Osteoblast (primary cell): ENCODE data around the gene CLIP4. TPM values are rescaled to one million over a fixed set of nuclear protein-coding genes. Genes with fewer than 3 reads are reported as not detected.

Source experiments
- DNase-seq: peaks from one replicate; pipeline ENCODE4 v3.0.0; 2011; ENCODE audit warnings: low spot score, mixed read lengths; ENCODE audit not compliant: insufficient read length; ENCODE audit errors: missing footprints
- H2AFZ ChIP-seq: 2 replicates; pipeline ENCODE4 v1.6.0; 2011; ENCODE audit warnings: mild to moderate bottlenecking, low read length
- H3K27ac ChIP-seq: 2 replicates; pipeline ENCODE4 v1.5.1; 2011; ENCODE audit warnings: mild to moderate bottlenecking, low read depth, low read length, moderate library complexity
- H3K27me3 ChIP-seq: 2 replicates; pipeline ENCODE4 v1.6.0; 2012; ENCODE audit warnings: mild to moderate bottlenecking, control low read depth, inconsistent platforms, low read length, moderate library complexity; ENCODE audit not compliant: insufficient read depth
- H3K36me3 ChIP-seq: 2 replicates; pipeline ENCODE4 v1.5.1; 2011; ENCODE audit warnings: mild to moderate bottlenecking, low read length, control low read depth, moderate library complexity; ENCODE audit not compliant: insufficient read depth
- H3K4me1 ChIP-seq: 2 replicates; pipeline ENCODE4 v1.5.1; 2011; ENCODE audit warnings: mild to moderate bottlenecking, low read length, control low read depth, moderate library complexity; ENCODE audit not compliant: insufficient read depth
- H3K4me2 ChIP-seq: 2 replicates; pipeline ENCODE4 v1.6.0; 2011; ENCODE audit warnings: mild to moderate bottlenecking, low read length; ENCODE audit not compliant: insufficient read depth
- H3K4me3 ChIP-seq: fragments of 200-600 bp; sonication (generic); 3 replicates; pipeline ENCODE4 v1.5.1; 2012; ENCODE audit warnings: mild to moderate bottlenecking, low read length, inconsistent platforms; ENCODE audit not compliant: insufficient read depth
- H3K79me2 ChIP-seq: 2 replicates; pipeline ENCODE4 v1.6.0; 2012; ENCODE audit warnings: mild to moderate bottlenecking, low read length, control low read depth, inconsistent platforms; ENCODE audit not compliant: insufficient read depth
- H3K9me3 ChIP-seq: 2 replicates; pipeline ENCODE4 v1.5.1; 2011; ENCODE audit warnings: low read depth, low read length, control low read depth
- H4K20me1 ChIP-seq: 2 replicates; pipeline ENCODE4 v1.6.0; 2012; ENCODE audit warnings: mild to moderate bottlenecking, low read length, control low read depth; ENCODE audit not compliant: insufficient read depth
- total RNA-seq: library from RNA; depleted of rRNA; stranded (reverse); fragments of >200 nt; gene quantifications from 2 replicates; pipeline ENCODE4 v1.2.3, GENCODE V29; 2012
- TF ChIP-seq, protein P1 (sequence below): IDR thresholded peaks from 2 replicates; pipeline ENCODE4 v1.5.1; 2011; ENCODE audit warnings: mild to moderate bottlenecking, low read depth, low read length, moderate library complexity; ENCODE audit errors: extremely low read depth

CLIP4 gene
- total RNA-seq, 1 donor, result 124 TPM

DNA sequence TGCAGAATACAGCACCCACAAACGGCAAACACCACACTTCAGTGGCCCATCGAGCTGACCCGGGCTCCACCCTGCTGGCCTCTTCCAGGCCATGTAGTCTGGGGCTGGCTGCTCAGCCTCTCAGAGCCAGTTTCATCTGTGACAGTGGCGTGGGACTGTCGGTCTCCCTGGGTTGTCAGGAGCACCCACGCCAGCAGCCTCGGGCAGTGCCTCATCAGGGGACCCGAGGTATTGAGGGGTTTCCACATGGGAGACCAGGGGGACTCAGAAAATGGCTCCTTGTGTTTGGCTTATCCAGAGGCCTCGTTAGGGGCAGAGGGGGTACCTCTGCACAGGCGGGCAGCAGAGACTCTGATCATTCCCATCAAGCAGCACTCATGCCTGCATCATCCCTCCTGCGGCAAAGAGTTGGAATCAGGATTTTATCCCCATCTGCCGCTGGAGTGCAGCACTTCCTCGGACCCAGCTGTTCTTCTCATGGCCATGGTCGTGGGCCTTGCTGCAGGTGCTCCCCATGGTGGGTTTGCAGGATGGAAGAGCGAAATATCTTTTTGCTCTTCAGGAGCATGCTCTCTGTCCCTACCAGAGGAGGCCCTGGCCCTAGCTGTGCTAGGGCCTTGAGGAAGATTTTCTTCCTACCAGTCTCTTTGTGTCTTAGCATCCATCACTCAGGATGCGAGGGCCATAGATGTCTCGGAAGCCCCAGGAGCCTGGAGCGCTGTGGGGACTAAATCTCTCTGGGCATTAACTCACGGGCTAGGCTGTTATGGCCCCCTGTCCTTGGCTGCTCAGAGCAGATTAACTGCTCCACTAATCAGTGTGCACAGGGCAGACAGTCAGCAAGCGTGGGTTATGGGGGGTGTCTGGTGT is 100.8 kb downstream of the CLIP4 start:
- no peak overlapping the region for H2AFZ ChIP-seq
- H3K27me3 ChIP-seq, result peaks cover 3% of the 10 kb centered on the region
- H3K4me1 ChIP-seq, result no peaks in the 10 kb centered on the region
- no peak for DNase-seq
- no peak overlapping the region for H3K27ac ChIP-seq
- no peaks in the 10 kb centered on the region for H3K79me2 ChIP-seq
- TF ChIP-seq, protein P1, sequence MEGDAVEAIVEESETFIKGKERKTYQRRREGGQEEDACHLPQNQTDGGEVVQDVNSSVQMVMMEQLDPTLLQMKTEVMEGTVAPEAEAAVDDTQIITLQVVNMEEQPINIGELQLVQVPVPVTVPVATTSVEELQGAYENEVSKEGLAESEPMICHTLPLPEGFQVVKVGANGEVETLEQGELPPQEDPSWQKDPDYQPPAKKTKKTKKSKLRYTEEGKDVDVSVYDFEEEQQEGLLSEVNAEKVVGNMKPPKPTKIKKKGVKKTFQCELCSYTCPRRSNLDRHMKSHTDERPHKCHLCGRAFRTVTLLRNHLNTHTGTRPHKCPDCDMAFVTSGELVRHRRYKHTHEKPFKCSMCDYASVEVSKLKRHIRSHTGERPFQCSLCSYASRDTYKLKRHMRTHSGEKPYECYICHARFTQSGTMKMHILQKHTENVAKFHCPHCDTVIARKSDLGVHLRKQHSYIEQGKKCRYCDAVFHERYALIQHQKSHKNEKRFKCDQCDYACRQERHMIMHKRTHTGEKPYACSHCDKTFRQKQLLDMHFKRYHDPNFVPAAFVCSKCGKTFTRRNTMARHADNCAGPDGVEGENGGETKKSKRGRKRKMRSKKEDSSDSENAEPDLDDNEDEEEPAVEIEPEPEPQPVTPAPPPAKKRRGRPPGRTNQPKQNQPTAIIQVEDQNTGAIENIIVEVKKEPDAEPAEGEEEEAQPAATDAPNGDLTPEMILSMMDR, result no peak
- no peaks in the 10 kb centered on the region for H3K9me3 ChIP-seq
- H3K4me3 ChIP-seq, result no peak overlapping the region
- H3K4me2 ChIP-seq, result no peak overlapping the region
- peaks cover 6% of the 10 kb centered on the region for H4K20me1 ChIP-seq
- no peaks in the 10 kb centered on the region for H3K36me3 ChIP-seq

DNA sequence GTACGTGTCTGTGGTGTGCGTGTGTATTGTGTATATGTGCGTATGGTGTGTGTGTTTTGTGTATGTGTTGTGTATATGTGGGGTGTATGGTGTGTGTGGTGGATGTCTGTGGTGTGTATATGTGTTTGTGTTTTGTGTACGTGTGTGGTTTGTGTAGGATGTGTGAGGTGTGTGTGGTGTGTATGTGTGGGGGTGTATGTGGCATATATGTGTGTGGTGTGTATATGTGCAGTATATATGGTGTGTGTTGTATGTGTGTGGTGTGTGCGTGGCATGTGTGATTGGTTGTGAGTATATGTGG is 101.3 kb downstream of the CLIP4 start:
- no peaks in the 10 kb centered on the region for H3K79me2 ChIP-seq
- no peak overlapping the region for H3K4me2 ChIP-seq
- H3K27ac ChIP-seq, result no peak overlapping the region
- H3K4me3 ChIP-seq, result no peak overlapping the region
- H3K27me3 ChIP-seq, result peaks cover 5% of the 10 kb centered on the region
- no peaks in the 10 kb centered on the region for H3K4me1 ChIP-seq
- no peak for DNase-seq
- H4K20me1 ChIP-seq, result peaks cover 6% of the 10 kb centered on the region
- TF ChIP-seq, protein P1, result no peak
- no peaks in the 10 kb centered on the region for H3K36me3 ChIP-seq
- H2AFZ ChIP-seq, result no peak overlapping the region
- no peaks in the 10 kb centered on the region for H3K9me3 ChIP-seq

DNA sequence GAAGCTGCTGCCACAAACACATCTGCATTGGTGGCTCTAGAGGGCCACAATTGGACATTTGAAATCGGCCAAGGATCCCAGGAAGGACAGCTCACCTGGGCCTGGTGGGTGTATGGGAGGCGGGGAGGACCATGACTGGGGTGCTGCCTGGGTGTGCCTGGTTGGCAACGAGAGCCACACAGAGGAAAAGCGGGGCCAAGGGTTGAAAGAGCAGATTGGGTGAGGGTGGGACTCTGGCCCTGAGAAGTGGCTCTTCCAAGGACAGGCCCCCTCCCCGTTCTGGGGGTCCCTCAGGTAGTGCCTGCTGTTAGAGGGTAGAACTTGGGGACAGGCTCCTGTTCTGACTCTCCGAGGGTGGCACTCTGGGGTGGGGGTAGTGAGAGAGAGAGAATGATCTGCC is 102.9 kb downstream of the CLIP4 start:
- Histone ChIP-seq H3K4me1 (no peaks in the 10 kb centered on the region), H4K20me1 (peaks cover 6% of the 10 kb centered on the region), H3K4me3 (no peak overlapping the region), H3K27me3 (peaks cover 11% of the 10 kb centered on the region), H3K79me2 (no peaks in the 10 kb centered on the region), H2AFZ (no peak overlapping the region), H3K9me3 (no peaks in the 10 kb centered on the region), H3K36me3 (no peaks in the 10 kb centered on the region), H3K27ac (no peak overlapping the region), H3K4me2 (no peak overlapping the region)
- no peak for DNase-seq
- TF ChIP-seq, protein P1, result no peak

DNA sequence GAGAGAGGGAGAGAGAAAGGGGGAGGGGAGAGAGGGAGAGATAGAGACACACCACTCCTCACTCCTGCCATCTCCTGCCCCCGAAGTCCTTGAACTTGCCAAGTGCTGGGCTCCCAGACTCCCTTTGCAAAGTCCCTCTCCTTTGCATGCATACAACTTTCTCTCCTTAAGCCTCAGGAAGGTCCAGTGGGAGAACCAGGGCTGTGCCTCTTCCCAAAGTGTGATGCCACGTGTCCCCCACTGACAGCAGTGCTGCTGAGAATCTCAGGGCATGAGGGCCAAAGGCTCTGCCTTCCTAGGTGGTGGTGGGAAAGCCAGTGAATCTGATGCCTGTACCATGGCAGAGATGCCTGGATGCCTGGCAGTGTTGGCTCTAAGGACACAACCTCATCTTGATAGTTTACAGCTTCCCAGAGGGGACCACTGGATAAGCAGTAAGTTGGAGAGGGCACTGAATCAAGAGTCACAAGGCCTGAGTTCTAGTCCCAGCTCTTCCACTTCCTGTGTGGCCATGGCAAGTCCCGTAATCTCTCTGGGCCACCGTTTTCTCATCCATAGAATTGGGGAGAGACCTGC is 103.4 kb downstream of the CLIP4 start:
- Histone ChIP-seq H3K4me3 (no peak overlapping the region), H3K79me2 (no peaks in the 10 kb centered on the region), H2AFZ (no peak overlapping the region), H3K36me3 (no peaks in the 10 kb centered on the region), H3K4me2 (no peak overlapping the region), H3K9me3 (no peaks in the 10 kb centered on the region), H3K4me1 (peaks cover 2% of the 10 kb centered on the region), H3K27ac (no peak overlapping the region), H3K27me3 (peaks cover 11% of the 10 kb centered on the region), H4K20me1 (peaks cover 6% of the 10 kb centered on the region)
- no peak for DNase-seq
- TF ChIP-seq, protein P1, result no peak
